SU-DHL-6 (cell line): ENCODE results near the gene MTMR3.

Experiments used
- EZH2phosphoT487 ChIP-seq: fragments of 200-600 bp; sonication (generic), shearing (Covaris generic); conservative IDR thresholded peaks from 2 replicates; pipeline ENCODE4 v1.6.1; 2018; ENCODE audit warnings: mild to moderate bottlenecking, antibody characterized with exemption, low read length, moderate library complexity, mixed read lengths
- TF ChIP-seq, protein P1 (sequence below): fragments of 200-600 bp; sonication (generic); IDR thresholded peaks from one replicate; pipeline ENCODE4 v1.5.1; 2017; ENCODE audit warnings: antibody characterized with exemption, mild to moderate bottlenecking, low read length, moderate library complexity; ENCODE audit not compliant: insufficient read depth, poor library complexity, severe bottlenecking

DNA sequence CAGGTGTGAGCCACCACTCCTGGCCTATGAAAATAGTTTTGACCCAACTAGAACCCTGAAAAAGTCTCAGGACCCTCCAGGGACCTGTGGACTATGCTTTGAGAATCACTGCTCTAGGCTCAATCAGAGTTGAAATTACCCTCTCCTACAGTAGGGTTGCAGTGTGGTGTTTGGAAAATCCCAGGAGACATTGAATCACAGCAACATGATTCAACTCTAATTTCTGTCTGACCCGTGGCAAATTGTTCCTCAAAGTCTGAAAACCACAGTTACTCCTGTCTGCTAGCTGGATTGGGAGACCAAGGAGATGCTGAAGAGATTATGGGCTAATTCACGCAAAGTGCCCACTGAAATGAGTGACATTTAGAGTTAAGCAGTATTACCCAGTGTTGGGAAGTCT is 5.4 kb upstream of the MTMR3 start:
- TF ChIP-seq, protein P1, sequence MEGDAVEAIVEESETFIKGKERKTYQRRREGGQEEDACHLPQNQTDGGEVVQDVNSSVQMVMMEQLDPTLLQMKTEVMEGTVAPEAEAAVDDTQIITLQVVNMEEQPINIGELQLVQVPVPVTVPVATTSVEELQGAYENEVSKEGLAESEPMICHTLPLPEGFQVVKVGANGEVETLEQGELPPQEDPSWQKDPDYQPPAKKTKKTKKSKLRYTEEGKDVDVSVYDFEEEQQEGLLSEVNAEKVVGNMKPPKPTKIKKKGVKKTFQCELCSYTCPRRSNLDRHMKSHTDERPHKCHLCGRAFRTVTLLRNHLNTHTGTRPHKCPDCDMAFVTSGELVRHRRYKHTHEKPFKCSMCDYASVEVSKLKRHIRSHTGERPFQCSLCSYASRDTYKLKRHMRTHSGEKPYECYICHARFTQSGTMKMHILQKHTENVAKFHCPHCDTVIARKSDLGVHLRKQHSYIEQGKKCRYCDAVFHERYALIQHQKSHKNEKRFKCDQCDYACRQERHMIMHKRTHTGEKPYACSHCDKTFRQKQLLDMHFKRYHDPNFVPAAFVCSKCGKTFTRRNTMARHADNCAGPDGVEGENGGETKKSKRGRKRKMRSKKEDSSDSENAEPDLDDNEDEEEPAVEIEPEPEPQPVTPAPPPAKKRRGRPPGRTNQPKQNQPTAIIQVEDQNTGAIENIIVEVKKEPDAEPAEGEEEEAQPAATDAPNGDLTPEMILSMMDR: no peak
- TF ChIP-seq EZH2phosphoT487: no peak
